Peyer's patch (tissue), 4 donors: ENCODE measurements around the gene YAF2.
"Not testable (repeated sequence)": the region's sequence is repeated elsewhere in the genome, so short reads cannot be mapped to it uniquely, and the experiment has no call there.

ENCODE experiments used
- CTCF ChIP-seq, 6 experiments: fragments of 450-650 bp in 4 of 6; fragments of 200-600 bp in 2 of 6; sonication (generic) in 1 of 6; IDR thresholded peaks; one replicate each; pipeline ENCODE4 v1.5.1; 2017 to 2019; ENCODE audit warnings: antibody characterized with exemption in 6 of 6, mild to moderate bottlenecking in 3 of 6, moderate library complexity in 1 of 6
- POLR2A ChIP-seq, 2 donors: fragments of 450-650 bp; IDR thresholded peaks; one replicate each; pipeline ENCODE4 v1.5.1; 2017; ENCODE audit warnings: antibody characterized with exemption in 2 of 2, mild to moderate bottlenecking in 2 of 2, moderate library complexity in 2 of 2

GRCh38 chr12:42249033-42249432 is 11.0 kb upstream of the YAF2 start:
- TF ChIP-seq CTCF, POLR2A (IDR thresholded peaks at IDR 0.05): not testable (repeated sequence)
